UCSD-AML1 (cell line): ENCODE measurements around the gene FRMD4A.
A peak's percentile ranks its signal among the peaks of the same experiment; 100 is the strongest.

Source experiments
- DNase-seq: peaks from one replicate; lab custom pipeline; 2025; ENCODE audit not compliant: unreplicated experiment; lab: John Stamatoyannopoulos, UW

FRMD4A gene

GRCh38 chr10:14192746-14193145 lies 138.0 kb downstream of the FRMD4A start:
- DNase-seq: no peak

GRCh38 chr10:14191871-14192270 lies 138.9 kb downstream of the FRMD4A start:
- no peak for DNase-seq

DNA sequence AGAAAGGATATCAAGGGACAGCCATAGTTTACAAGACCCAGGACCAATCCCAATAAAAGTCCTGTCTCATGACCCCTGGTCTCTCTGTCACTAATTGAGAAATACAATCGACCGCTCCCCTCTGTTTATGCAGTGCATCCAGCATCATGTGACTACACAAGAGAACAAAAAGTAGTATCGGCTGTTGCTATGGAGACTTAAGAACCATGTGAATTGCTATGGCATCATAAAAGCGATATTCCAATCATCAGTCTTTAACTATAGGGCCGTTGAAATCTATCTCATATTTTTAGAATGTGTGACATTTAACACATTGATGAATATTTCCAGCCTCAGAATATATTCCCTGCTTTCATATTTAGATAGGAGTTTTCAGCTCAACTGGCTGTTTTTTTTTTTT lies 139.3 kb downstream of the FRMD4A start:
- no peak for DNase-seq

GRCh38 chr10:14190702-14191101 lies 140.0 kb downstream of the FRMD4A start:
- DNase-seq: no peak

DNA sequence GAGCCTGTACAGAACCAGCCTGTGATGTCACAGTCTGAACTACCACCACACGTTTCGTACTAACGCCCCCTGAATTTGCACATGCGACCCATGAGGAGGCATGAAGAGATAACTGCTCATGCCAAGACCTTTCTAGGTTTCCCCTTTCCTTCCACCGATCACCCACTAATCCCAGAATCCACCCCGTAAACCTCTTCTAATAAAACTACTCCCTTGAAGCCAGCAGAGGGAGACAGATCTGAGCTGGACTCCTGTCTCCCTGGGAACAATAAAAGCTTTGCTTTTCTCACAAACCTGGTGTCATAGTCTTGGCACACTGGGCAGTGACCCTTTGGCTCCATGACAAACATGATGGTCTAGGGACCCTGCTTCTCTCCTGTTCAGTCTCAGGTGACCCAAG lies 144.5 kb downstream of the FRMD4A start:
- DNase-seq: no peak

DNA sequence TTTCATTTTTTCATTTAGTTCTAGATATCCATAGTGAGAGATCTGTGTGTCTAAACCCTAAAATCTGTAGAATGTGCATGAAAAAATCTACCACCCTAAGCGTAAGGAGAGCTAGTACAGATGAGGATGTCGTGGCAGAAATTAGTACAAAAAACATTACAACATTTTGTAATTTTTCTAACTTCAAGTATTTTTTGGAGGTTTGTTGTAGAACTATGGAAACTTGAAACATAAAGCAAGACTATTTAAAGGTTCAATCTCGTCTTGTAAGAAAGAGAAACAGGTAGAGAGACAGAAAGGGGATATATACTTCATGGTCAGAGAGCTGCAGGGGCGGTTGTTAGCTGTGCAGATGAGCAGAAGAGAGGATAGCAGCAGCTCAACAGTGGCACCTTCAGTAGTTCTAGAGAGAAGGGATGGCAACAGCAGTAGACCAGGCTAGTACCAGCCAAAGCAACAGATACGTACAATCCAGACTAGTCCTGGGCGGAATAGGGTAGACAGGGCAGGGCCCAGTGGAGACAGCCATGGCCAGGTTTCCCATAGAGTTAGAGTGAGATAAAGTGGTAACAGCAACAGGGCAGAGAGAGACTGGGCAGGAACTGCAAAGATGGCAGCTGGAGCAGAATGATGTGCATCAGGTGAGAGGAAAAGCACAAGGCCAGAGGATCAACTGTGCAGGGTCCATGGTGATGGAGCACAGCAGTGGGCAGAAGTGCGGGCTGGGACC lies 145.2 kb downstream of the FRMD4A start:
- DNase-seq: peak; percentile 57

GRCh38 chr10:14184841-14185315 lies 145.8 kb downstream of the FRMD4A start:
- peak; percentile 40 for DNase-seq

DNA sequence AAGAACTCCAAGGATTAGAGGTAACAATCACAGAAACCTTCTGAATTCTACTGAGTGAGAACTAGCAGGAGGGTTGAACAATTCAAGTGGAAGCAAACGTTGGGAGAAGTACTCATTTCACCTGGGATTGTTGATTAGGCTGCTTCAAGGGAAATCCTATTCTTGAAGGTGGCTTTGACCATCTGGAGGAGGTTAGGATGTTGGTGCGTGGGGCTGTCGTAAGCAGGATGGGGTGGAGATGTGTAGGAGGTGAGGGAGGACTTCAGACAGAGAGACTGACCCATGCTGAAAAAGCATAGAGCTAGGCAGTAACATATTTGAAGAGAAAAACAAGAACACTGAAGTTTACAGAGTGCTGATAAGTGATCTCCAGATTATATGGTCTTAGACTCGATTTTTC lies 147.9 kb downstream of the FRMD4A start:
- DNase-seq: no peak

GRCh38 chr10:14181567-14181936 lies 149.2 kb downstream of the FRMD4A start:
- no peak for DNase-seq

GRCh38 chr10:14180911-14181566 lies 149.7 kb downstream of the FRMD4A start:
- peak; percentile 67 for DNase-seq

- no peak for DNase-seq
These were observed 151.5 kb downstream of the FRMD4A start for GRCh38 chr10:14179251-14179650.

- peak; percentile 25 for DNase-seq
These were observed 156.8 kb downstream of the FRMD4A start for GRCh38 chr10:14173706-14174594.

DNA sequence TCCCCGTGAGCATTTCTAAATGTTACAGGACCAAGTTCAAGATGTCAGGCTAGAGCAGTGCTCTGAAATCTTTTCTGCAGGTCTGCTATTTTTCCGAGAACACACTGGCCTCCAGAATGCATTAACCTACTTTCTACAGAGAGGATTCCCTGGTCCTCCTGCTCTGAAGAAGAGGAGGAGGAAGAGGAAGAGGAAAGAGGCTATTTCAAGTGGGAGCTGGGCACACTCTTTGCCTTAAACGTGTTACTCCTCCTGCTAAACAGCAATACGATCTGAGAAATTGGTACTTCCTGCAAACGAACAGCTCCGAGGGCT lies 157.4 kb downstream of the FRMD4A start:
- DNase-seq: no peak

GRCh38 chr10:14172336-14172950 lies 158.3 kb downstream of the FRMD4A start:
- DNase-seq: no peak

GRCh38 chr10:14171336-14171735 lies 159.4 kb downstream of the FRMD4A start:
- DNase-seq: no peak

DNA sequence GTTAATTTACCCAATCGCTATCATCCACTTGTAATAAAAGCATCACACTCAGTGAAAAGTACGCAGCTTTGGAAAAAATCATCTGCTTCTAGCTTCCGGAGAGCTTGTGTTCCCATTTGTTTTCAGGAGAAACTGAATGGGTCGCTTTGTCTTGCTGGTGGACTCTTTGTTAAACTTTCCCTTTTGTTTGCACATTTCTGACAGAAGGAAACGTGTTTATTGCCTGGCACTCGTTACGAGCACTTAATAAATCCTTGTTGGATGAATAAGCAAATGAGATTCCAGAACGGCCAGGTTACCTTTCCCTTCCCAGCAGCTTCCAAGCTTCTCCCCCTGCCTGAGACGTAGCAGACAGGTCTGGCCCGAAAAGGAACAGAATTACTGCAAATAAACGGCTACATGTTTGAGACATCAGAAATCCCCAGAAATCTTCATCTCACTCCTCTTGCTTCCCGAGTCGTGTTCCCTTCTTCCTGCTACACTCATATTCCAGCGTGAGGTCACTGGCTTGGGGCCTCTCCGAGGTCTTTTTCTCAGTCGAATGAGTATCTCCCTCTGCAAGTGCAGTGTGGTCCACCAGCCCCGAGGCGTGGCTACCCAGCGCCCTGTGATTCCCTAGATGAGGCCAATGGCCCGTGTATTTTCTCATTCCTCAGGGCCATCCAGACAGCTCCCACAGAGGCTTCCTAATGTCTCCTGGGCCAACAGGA lies 167.2 kb downstream of the FRMD4A start:
- DNase-seq: no peak

GRCh38 chr10:14162629-14163344 lies 167.9 kb downstream of the FRMD4A start:
- DNase-seq: no peak

- no peak for DNase-seq
These were observed 168.7 kb downstream of the FRMD4A start for GRCh38 chr10:14162061-14162460.

GRCh38 chr10:14160299-14160698 lies 170.4 kb downstream of the FRMD4A start:
- no peak for DNase-seq

DNA sequence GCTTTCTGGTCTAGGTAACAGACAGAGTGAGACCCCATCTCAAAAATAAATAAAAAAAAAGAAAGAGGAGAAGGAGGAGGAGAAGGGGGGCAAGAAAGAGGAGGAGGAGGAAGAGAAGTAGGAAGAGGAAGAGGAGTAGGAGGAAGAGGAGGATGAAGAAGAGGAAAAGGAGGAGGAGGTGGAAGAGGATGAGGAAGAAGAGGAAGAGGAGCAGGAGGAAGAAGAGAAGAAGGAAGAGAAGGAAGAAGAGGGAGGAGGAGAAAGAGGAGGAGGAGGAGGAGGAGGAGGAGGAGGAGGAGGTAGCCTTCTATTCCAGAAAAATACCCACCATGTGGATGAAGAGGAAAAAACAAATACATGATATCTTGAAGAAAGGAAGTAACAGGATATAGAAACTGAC lies 172.1 kb downstream of the FRMD4A start:
- DNase-seq: no peak
